HepG2 (cell line): Measurements from ENCODE around the gene TRPV4. TPM values are rescaled to one million over a fixed set of nuclear protein-coding genes. Genes with fewer than 3 reads are reported as not detected.
A peak's percentile ranks its signal among the peaks of the same experiment; 100 is the strongest.

Source experiments
- ARHGAP35 ChIP-seq: sonication (generic); formaldehyde crosslinking; IDR thresholded peaks from 2 replicates; pipeline ENCODE4 v1.9.0; 2022; ENCODE audit warnings: mild to moderate bottlenecking, inconsistent platforms, moderate library complexity, missing genetic modification reagents, borderline replicate concordance
- BHLHE40 ChIP-seq: IDR thresholded peaks from 2 replicates; pipeline ENCODE4 v1.6.1; 2011; ENCODE audit warnings: low read length, improper control_type of control experiment
- HNRNPLL ChIP-seq: fragments of 200-400 bp; formaldehyde crosslinking; IDR thresholded peaks from 2 replicates; pipeline ENCODE4 v1.6.1; 2017; ENCODE audit warnings: mild to moderate bottlenecking, low read depth, low read length; ENCODE audit not compliant: poor library complexity, severe bottlenecking
- IKZF5 ChIP-seq: IDR thresholded peaks from 2 replicates; pipeline ENCODE4 v1.6.1; 2018; ENCODE audit warnings: missing genetic modification reagents, mild to moderate bottlenecking, missing compliant biosample characterization
- IRX3 ChIP-seq: sonication (generic); formaldehyde crosslinking; IDR thresholded peaks from 2 replicates; pipeline ENCODE4 v1.8.1; 2023; ENCODE audit warnings: mild to moderate bottlenecking, low read depth, missing genetic modification reagents, borderline replicate concordance
- NFATC3 ChIP-seq: sonication (generic); formaldehyde crosslinking; IDR thresholded peaks from 2 replicates; pipeline ENCODE4 v1.5.1; 2020; ENCODE audit warnings: mild to moderate bottlenecking, missing genetic modification reagents
- POLR2AphosphoS2 ChIP-seq: IDR thresholded peaks from 2 replicates; pipeline ENCODE4 v1.6.1; 2011; ENCODE audit warnings: low read depth, low read length, improper control_type of control experiment
- SATB2 ChIP-seq: sonication (generic); formaldehyde crosslinking; IDR thresholded peaks from 2 replicates; pipeline ENCODE4 v1.5.0; 2020; ENCODE audit warnings: missing genetic modification reagents
- SIN3B ChIP-seq: fragments of 150-350 bp; IDR thresholded peaks from 2 replicates; pipeline ENCODE4 v1.6.1; 2014; ENCODE audit warnings: low read length
- TP53 ChIP-seq: sonication (generic); formaldehyde crosslinking; conservative IDR thresholded peaks from 2 replicates; pipeline ENCODE4 v1.4.0; 2020; ENCODE audit warnings: missing genetic modification reagents
- TRAFD1 ChIP-seq: sonication (generic); formaldehyde crosslinking; IDR thresholded peaks from 2 replicates; pipeline ENCODE4 v1.5.1; 2020; ENCODE audit warnings: missing genetic modification reagents, mild to moderate bottlenecking, borderline replicate concordance
- ZBTB25 ChIP-seq: IDR thresholded peaks from 2 replicates; pipeline ENCODE4 v1.6.1; 2018; ENCODE audit warnings: missing genetic modification reagents
- ZNF225 ChIP-seq: sonication (generic); formaldehyde crosslinking; IDR thresholded peaks from 2 replicates; pipeline ENCODE4 v1.4.0; 2020; ENCODE audit warnings: mild to moderate bottlenecking, missing genetic modification reagents
- ZNF281 ChIP-seq: sonication (generic); formaldehyde crosslinking; IDR thresholded peaks from 2 replicates; pipeline ENCODE4 v1.4.0; 2020; ENCODE audit warnings: missing genetic modification reagents, borderline replicate concordance
- ZNF629 ChIP-seq: sonication (generic); formaldehyde crosslinking; conservative IDR thresholded peaks from 2 replicates; pipeline ENCODE4 v1.5.0; 2020; ENCODE audit warnings: missing genetic modification reagents
- ZNF7 ChIP-seq: IDR thresholded peaks from 2 replicates; pipeline ENCODE4 v1.6.1; 2016; ENCODE audit warnings: missing biosample characterization, missing genetic modification reagents
- ZNF766 ChIP-seq: sonication (generic); formaldehyde crosslinking; IDR thresholded peaks from 2 replicates; pipeline ENCODE4 v1.5.0; 2020; ENCODE audit warnings: missing genetic modification reagents, borderline replicate concordance
- ZUFSP ChIP-seq: sonication (generic); formaldehyde crosslinking; IDR thresholded peaks from 2 replicates; pipeline ENCODE4 v1.9.0; 2021; ENCODE audit warnings: missing genetic modification reagents, mild to moderate bottlenecking, borderline replicate concordance
- polyA plus RNA-seq, 8 experiments: library from polyadenylated mRNA; depleted of rRNA in 3 of 8; stranded (reverse) in 7 of 8; unstranded in 1 of 8; fragments of >200 nt; fragmentation: Illumina TruSeq in 4 of 8; extraction: Trizol in 4 of 8; gene quantifications; 2 replicates each; pipeline versions ENCODE4 v1.2.1 to v1.2.3, GENCODE V29; 2011 to 2016; ENCODE audit warnings: low read depth in 4 of 8, missing spikeins in 1 of 8, mixed read lengths in 1 of 8; ENCODE audit not compliant: insufficient read depth in 1 of 8
- total RNA-seq, 5 experiments: library from RNA; depleted of rRNA; stranded (reverse); fragments of >200 nt; fragmentation: Illumina TruSeq; extraction: Trizol; gene quantifications; 2 replicates each; pipeline ENCODE4 v1.2.3, GENCODE V29; 2016; ENCODE audit warnings: low read depth in 1 of 5

The TRPV4 gene
- total and polyA plus RNA-seq, 2 of the 13 experiments (the other 11 are each of a cell fraction or from before 2014, with no cell fraction given) = 0.66 to 4.7 TPM

GRCh38 chr12:109863847-109864712, 30.9 kb upstream of the TRPV4 start (continued):
- no peak for TF ChIP-seq ZUFSP (CRISPR knock-in tag)
- TF ChIP-seq POLR2AphosphoS2 = no peak
- TF ChIP-seq ZNF225 (CRISPR knock-in tag) = peak; percentile 76
- TF ChIP-seq HNRNPLL = no peak
- TF ChIP-seq NFATC3 (CRISPR knock-in tag) = 0 out of 2 replicates have a peak, but pooled peaks have one; percentile 2
- no peak for TF ChIP-seq SIN3B
- TF ChIP-seq TP53 (CRISPR knock-in tag) = no peak
- TF ChIP-seq ZNF7 (CRISPR knock-in tag) = no peak
- TF ChIP-seq IKZF5 = peak; percentile 77; the same call in 1 of the 2 replicates
- no peak for TF ChIP-seq ZNF766
- TF ChIP-seq ZBTB25 = peak; percentile 67; the same call in 1 of the 2 replicates
- TF ChIP-seq IRX3 (CRISPR knock-in tag) = no peak
- TF ChIP-seq ARHGAP35 = no peak
- no peak for TF ChIP-seq BHLHE40
- no peak for TF ChIP-seq TRAFD1 (CRISPR knock-in tag)
- TF ChIP-seq SATB2 (CRISPR knock-in tag) = no peak
- TF ChIP-seq ZNF629 (CRISPR knock-in tag) = no peak; the same call in 1 of the 2 replicates
- peak; percentile 45; the same call in 1 of the 2 replicates for TF ChIP-seq ZNF281
